H1 (cell line): ENCODE results near the gene ACOT11. TPM values are rescaled to one million over a fixed set of nuclear protein-coding genes. Genes with fewer than 3 reads are reported as not detected.

Source experiments
- ASH2L ChIP-seq: fragments of 200-600, 300-600 bp; sonication (generic); IDR thresholded peaks from one replicate; pipeline ENCODE4 v1.7.1; 2017; ENCODE audit warnings: low read length
- GABPA ChIP-seq: IDR thresholded peaks from 2 replicates; pipeline ENCODE4 v1.6.1; 2011; ENCODE audit warnings: mild to moderate bottlenecking, low read length, moderate library complexity, borderline replicate concordance; ENCODE audit not compliant: insufficient read depth
- MAFK ChIP-seq: IDR thresholded peaks from 2 replicates; pipeline ENCODE4 v1.6.1; 2012; ENCODE audit warnings: low read depth, mild to moderate bottlenecking, improper control_type of control experiment, low read length
- POLR2AphosphoS5 ChIP-seq: IDR thresholded peaks from 2 replicates; pipeline ENCODE4 v1.6.1; 2011; ENCODE audit warnings: low read depth, low read length
- SAP30 ChIP-seq: fragments of 300-600 bp; sonication (generic); IDR thresholded peaks from 2 replicates; pipeline ENCODE4 v1.7.1; 2012; ENCODE audit warnings: low read length, moderate library complexity, mild to moderate bottlenecking, inconsistent platforms; ENCODE audit not compliant: insufficient read depth, insufficient replicate concordance
- SIN3A ChIP-seq, 2 experiments: IDR thresholded peaks in 1 of 2; conservative IDR thresholded peaks in 1 of 2; 2 replicates each; pipeline ENCODE4 v1.6.1; 2011 to 2012; ENCODE audit warnings: low read length in 2 of 2, improper control_type of control experiment in 1 of 2, low read depth in 1 of 2, mild to moderate bottlenecking in 1 of 2
- TAF1 ChIP-seq: IDR thresholded peaks from 2 replicates; pipeline ENCODE4 v1.6.1; 2011; ENCODE audit warnings: mild to moderate bottlenecking, low read depth, low read length
- TEAD4 ChIP-seq: IDR thresholded peaks from 2 replicates; pipeline ENCODE4 v1.6.1; 2012; ENCODE audit warnings: low read depth, low read length, inconsistent platforms, mixed read lengths
- polyA plus RNA-seq, 7 experiments: library from polyadenylated mRNA; depleted of rRNA in 3 of 7; stranded (reverse) in 5 of 7; unstranded in 2 of 7; fragments of >200 nt in 5 of 7; fragments of 200-250 nt in 2 of 7; gene quantifications; 1 replicate in 5 of 7; 2 replicates in 1 of 7; 4 replicates in 1 of 7; pipeline versions ENCODE4 v1.2.1 to v1.2.3, GENCODE V29; 2011 to 2013; ENCODE audit warnings: missing spikeins in 2 of 7, mixed read lengths in 2 of 7
- total RNA-seq: library from RNA; stranded (reverse); fragmentation: NEBNext Ultra II Directional; extraction: Animal tissue kit (Norgen Biotek cat#: 25700); gene quantifications from 2 replicates; pipeline ENCODE4 v1.2.1, GENCODE V29; 2021
- TF ChIP-seq, protein P1 (sequence below), 3 experiments: IDR thresholded peaks; 1 replicate in 2 of 3; 2 replicates in 1 of 3; pipeline versions ENCODE4 v1.5.1 to v1.6.1; 2011; ENCODE audit warnings: low read length in 3 of 3, mild to moderate bottlenecking in 3 of 3, inconsistent platforms in 2 of 3, low read depth in 1 of 3, moderate library complexity in 1 of 3; ENCODE audit not compliant: insufficient read depth in 1 of 3; ENCODE audit errors: control extremely low read depth in 1 of 3

The ACOT11 gene
- total and polyA plus RNA-seq, 2 of the 8 experiments (the other 6 are each of a cell fraction or from before 2014, with no cell fraction given), result 3.8 to 4.5 TPM

- TF ChIP-seq TAF1, result no peak
- no peak for TF ChIP-seq TEAD4
- TF ChIP-seq SIN3A (conservative IDR thresholded peaks at IDR 0.05 in 1 of 2, IDR thresholded peaks at IDR 0.05 in 1 of 2; ENCODE audit: low read depth in 1 of 2, low read length in 2 of 2), result no peak
- TF ChIP-seq, protein P1, sequence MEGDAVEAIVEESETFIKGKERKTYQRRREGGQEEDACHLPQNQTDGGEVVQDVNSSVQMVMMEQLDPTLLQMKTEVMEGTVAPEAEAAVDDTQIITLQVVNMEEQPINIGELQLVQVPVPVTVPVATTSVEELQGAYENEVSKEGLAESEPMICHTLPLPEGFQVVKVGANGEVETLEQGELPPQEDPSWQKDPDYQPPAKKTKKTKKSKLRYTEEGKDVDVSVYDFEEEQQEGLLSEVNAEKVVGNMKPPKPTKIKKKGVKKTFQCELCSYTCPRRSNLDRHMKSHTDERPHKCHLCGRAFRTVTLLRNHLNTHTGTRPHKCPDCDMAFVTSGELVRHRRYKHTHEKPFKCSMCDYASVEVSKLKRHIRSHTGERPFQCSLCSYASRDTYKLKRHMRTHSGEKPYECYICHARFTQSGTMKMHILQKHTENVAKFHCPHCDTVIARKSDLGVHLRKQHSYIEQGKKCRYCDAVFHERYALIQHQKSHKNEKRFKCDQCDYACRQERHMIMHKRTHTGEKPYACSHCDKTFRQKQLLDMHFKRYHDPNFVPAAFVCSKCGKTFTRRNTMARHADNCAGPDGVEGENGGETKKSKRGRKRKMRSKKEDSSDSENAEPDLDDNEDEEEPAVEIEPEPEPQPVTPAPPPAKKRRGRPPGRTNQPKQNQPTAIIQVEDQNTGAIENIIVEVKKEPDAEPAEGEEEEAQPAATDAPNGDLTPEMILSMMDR (IDR thresholded peaks at IDR 0.05; ENCODE audit: control extremely low read depth in 1 of 3, insufficient read depth in 1 of 3, low read depth in 1 of 3, low read length in 3 of 3), result no peak
- TF ChIP-seq ASH2L, result no peak
- no peak for TF ChIP-seq SAP30
- no peak for TF ChIP-seq POLR2AphosphoS5
- no peak for TF ChIP-seq MAFK
- no peak for TF ChIP-seq GABPA
These were observed 1.3 kb downstream of the ACOT11 start (continued) for GRCh38 chr1:54549181-54549924.
